K562 (cell line): Measurements from ENCODE around the gene RPL3. TPM values are rescaled to one million over a fixed set of nuclear protein-coding genes. Genes with fewer than 3 reads are reported as not detected.

Experiments
- ATAC-seq: fragments of 200-7000 bp; cut with Tn5 transposase; 3 replicates; pipeline ENCODE4 v1.9.1; 2020; ENCODE audit warnings: moderate library complexity
- BruUV-seq: library from RNA; stranded (reverse); fragments of 400-500 nt; replicated peaks from 2 replicates; lab custom pipeline; 2021; lab: Mats Ljungman, UMichigan
- CTCF ChIA-PET: fragments of 300-600 bp; formaldehyde crosslinking; extraction: SDS; loops from one replicate; lab custom pipeline; 2021; ENCODE audit warnings: low intra/inter-chr PET ratio; lab: Yijun Ruan, JAX
- POLR2A ChIA-PET: fragments of 300-600, 350-650 bp; sonication (Branson Sonifier 250); formaldehyde crosslinking; extraction: SDS; loops from one replicate; lab custom pipeline; 2021; ENCODE audit warnings: antibody characterized with exemption, inconsistent platforms; lab: Yijun Ruan, JAX
- DNase-seq, 4 experiments: peaks; one replicate each; pipeline versions ENCODE4 v3.0.0 to v3.0.0-alpha.2; 2011 to 2018; ENCODE audit warnings: low spot score in 3 of 4, mixed read lengths in 3 of 4; ENCODE audit errors: extremely low read depth in 1 of 4
- FAIRE-seq: peaks from 2 replicates; lab custom pipeline; 2011; peaks lifted over from hg19 to GRCh38; lab: Jason Lieb, UNC
- H2AFZ ChIP-seq: 2 replicates; pipeline ENCODE4 v1.6.0; 2011; ENCODE audit warnings: low read depth, low read length, control low read depth, inconsistent platforms
- H3K27ac ChIP-seq: fragments of 200-600 bp; 3 replicates; pipeline ENCODE4 v1.8.0; 2011; ENCODE audit warnings: low read depth, mild to moderate bottlenecking, control low read depth, inconsistent platforms, low read length, moderate library complexity, mixed read lengths; ENCODE audit errors: extremely low read depth
- H3K27me3 ChIP-seq, 2 experiments: fragments of 300-600 bp in 1 of 2; 2 replicates in 1 of 2; 3 replicates in 1 of 2; pipeline versions ENCODE4 v1.6.0 to v1.8.0; 2011; ENCODE audit warnings: inconsistent platforms in 2 of 2, low read length in 2 of 2, mild to moderate bottlenecking in 1 of 2, mixed read lengths in 1 of 2, moderate library complexity in 1 of 2; ENCODE audit not compliant: control insufficient read depth in 2 of 2, insufficient read depth in 2 of 2
- H3K36me3 ChIP-seq: fragments of 300-600 bp; 3 replicates; pipeline ENCODE4 v1.8.0; 2011; ENCODE audit warnings: mild to moderate bottlenecking, low read length, inconsistent platforms; ENCODE audit not compliant: control insufficient read depth, insufficient read depth
- H3K4me1 ChIP-seq, 2 experiments: fragments of 200-600 bp in 1 of 2; replicated peaks in 1 of 2; 2 replicates in 1 of 2; 3 replicates in 1 of 2; pipeline versions ENCODE4 v1.5.1 to v1.8.0; 2011; ENCODE audit warnings: inconsistent platforms in 2 of 2, low read length in 2 of 2, mild to moderate bottlenecking in 1 of 2, mixed read lengths in 1 of 2, moderate library complexity in 1 of 2; ENCODE audit not compliant: control insufficient read depth in 2 of 2, insufficient read depth in 2 of 2
- H3K4me2 ChIP-seq: 2 replicates; pipeline ENCODE4 v1.6.1; 2011; ENCODE audit warnings: low read length, control low read depth, inconsistent platforms, mixed read lengths; ENCODE audit not compliant: insufficient read depth
- H3K4me3 ChIP-seq: fragments of 200-600 bp; sonication (generic), shearing (Covaris generic); 2 replicates; pipeline ENCODE4 v1.5.1; 2016; ENCODE audit warnings: control low read depth, inconsistent platforms
- H3K79me2 ChIP-seq: fragments of 200-600 bp; 3 replicates; pipeline ENCODE4 v1.8.0; 2011; ENCODE audit warnings: low read length, inconsistent platforms; ENCODE audit not compliant: control insufficient read depth, insufficient read depth
- H3K9ac ChIP-seq, 2 experiments: 2 replicates each; pipeline versions ENCODE4 v1.6.0 to v1.6.1; 2011; ENCODE audit warnings: low read depth in 2 of 2, low read length in 2 of 2, control low read depth in 1 of 2, inconsistent platforms in 1 of 2, mild to moderate bottlenecking in 1 of 2, mixed read lengths in 1 of 2; ENCODE audit not compliant: insufficient read depth in 1 of 2
- H3K9me1 ChIP-seq: one replicate; pipeline ENCODE4 v1.6.0; 2011; ENCODE audit warnings: inconsistent platforms, mild to moderate bottlenecking, low read length, moderate library complexity; ENCODE audit not compliant: control insufficient read depth, insufficient read depth
- H3K9me3 ChIP-seq: replicated peaks from 2 replicates; pipeline ENCODE4 v1.5.1; 2011; ENCODE audit warnings: low read depth, low read length, inconsistent platforms; ENCODE audit not compliant: control insufficient read depth, insufficient read depth
- H4K20me1 ChIP-seq: replicated peaks from 2 replicates; pipeline ENCODE4 v1.6.1; 2011; ENCODE audit warnings: low read length, inconsistent platforms, mixed read lengths; ENCODE audit not compliant: control insufficient read depth, insufficient read depth
- CBX2 ChIP-seq: fragments of 200-600 bp; sonication (generic); IDR thresholded peaks from one replicate; pipeline ENCODE4 v1.6.1; 2012; ENCODE audit warnings: mild to moderate bottlenecking, low read length, inconsistent platforms; ENCODE audit not compliant: insufficient read depth, poor library complexity, severe bottlenecking
- HSF4 ChIP-seq: fragments of 250-450 bp; sonication (Bioruptor Pico); IDR thresholded peaks from 2 replicates; pipeline ENCODE4 v2.1.2; 2022; ENCODE audit warnings: mild to moderate bottlenecking, moderate library complexity, borderline replicate concordance
- PCBP1 ChIP-seq: fragments of 200-400 bp; formaldehyde crosslinking; IDR thresholded peaks from 2 replicates; pipeline ENCODE4 v1.6.1; 2018; ENCODE audit warnings: mild to moderate bottlenecking, low read depth, low read length; ENCODE audit not compliant: poor library complexity, severe bottlenecking
- PCBP2 ChIP-seq: fragments of 200-400 bp; formaldehyde crosslinking; IDR thresholded peaks from 2 replicates; pipeline ENCODE4 v1.6.1; 2018; ENCODE audit warnings: low read length, low read depth, mild to moderate bottlenecking, moderate library complexity; ENCODE audit not compliant: poor library complexity, severe bottlenecking
- POLR2B ChIP-seq: fragments of 450-650 bp; IDR thresholded peaks from 2 replicates; pipeline ENCODE4 v1.6.1; 2018; ENCODE audit warnings: low read depth; ENCODE audit not compliant: partially characterized antibody
- SAFB ChIP-seq: fragments of 200-400 bp; formaldehyde crosslinking; IDR thresholded peaks from 2 replicates; pipeline ENCODE4 v1.6.1; 2017; ENCODE audit warnings: low read depth, low read length, borderline replicate concordance
- SNIP1 ChIP-seq: fragments of 450-650 bp; IDR thresholded peaks from 2 replicates; pipeline ENCODE4 v1.7.1; 2017; ENCODE audit warnings: low read depth, mild to moderate bottlenecking
- SRSF3 ChIP-seq: fragments of 200-400 bp; formaldehyde crosslinking; IDR thresholded peaks from 2 replicates; pipeline ENCODE4 v1.6.1; 2016; ENCODE audit warnings: mild to moderate bottlenecking, low read length, moderate library complexity; ENCODE audit not compliant: insufficient read depth
- THRAP3 ChIP-seq: fragments of 450-650 bp; IDR thresholded peaks from 2 replicates; pipeline ENCODE4 v1.6.1; 2016; ENCODE audit warnings: mild to moderate bottlenecking, inconsistent platforms, borderline replicate concordance
- U2AF2 ChIP-seq: fragments of 200-400 bp; formaldehyde crosslinking; optimal IDR thresholded peaks from 2 replicates; pipeline ENCODE3; 2017; ENCODE audit warnings: low read depth, mild to moderate bottlenecking, low read length
- XRCC4 ChIP-seq: IDR thresholded peaks from one replicate; pipeline ENCODE4 v1.6.1; 2011; ENCODE audit not compliant: insufficient read depth, insufficient read length; ENCODE audit errors: extremely low read depth
- YY1 ChIP-seq, 3 experiments: IDR thresholded peaks; 2 replicates each; pipeline ENCODE4 v1.6.1; 2011; ENCODE audit warnings: low read length in 2 of 3, mild to moderate bottlenecking in 2 of 3, moderate library complexity in 2 of 3, borderline replicate concordance in 1 of 3, control low read depth in 1 of 3, low read depth in 1 of 3; ENCODE audit not compliant: insufficient read depth in 3 of 3, insufficient replicate concordance in 2 of 3, control insufficient read depth in 1 of 3, insufficient read length in 1 of 3; ENCODE audit errors: extremely low read depth in 1 of 3
- ZC3H8 ChIP-seq: fragments of 450-650 bp; IDR thresholded peaks from 2 replicates; pipeline ENCODE4 v1.6.1; 2017
- WGBS: fragments of 100-300 bp; shearing (Covaris generic); methylation state at CpG from one replicate; pipeline ENCODE4 v1.1.6; 2016; ENCODE audit warnings: low coverage, mixed read lengths; ENCODE audit not compliant: insufficient coverage; ENCODE audit errors: missing lambda C conversion rate; 5-methylcytosine and 5-hydroxymethylcytosine counted together
- in situ Hi-C: fragments of 300-500 bp; cut with MboI; formaldehyde crosslinking; loops from 4 replicates; pipeline ENCODE4 v1.15.0; 2018; ENCODE audit warnings: inconsistent platforms, mixed read lengths
- intact Hi-C: fragments of 100-400 bp; cut with micrococcal nuclease; formaldehyde crosslinking; loops from 2 replicates; pipeline ENCODE4 v1.14.2; 2022
- polyA plus RNA-seq, 8 experiments: library from polyadenylated mRNA; depleted of rRNA in 4 of 8; stranded (reverse) in 5 of 8; unstranded in 3 of 8; fragments of >200 nt; fragmentation: Nextera tagmentation in 2 of 8; fragmentation: Illumina TruSeq in 1 of 8; extraction: Ambion mirVana in 2 of 8; extraction: Trizol in 1 of 8; gene quantifications; 2 replicates each; pipeline versions ENCODE4 v1.2.1 to v1.2.3, GENCODE V29; 2011 to 2014; ENCODE audit warnings: inconsistent platforms in 1 of 8, missing spikeins in 1 of 8
- total RNA-seq, 7 experiments: library from RNA; depleted of rRNA in 6 of 7; stranded (reverse); fragments of >200 nt in 6 of 7; fragmentation: Illumina TruSeq in 2 of 7; extraction: Trizol in 2 of 7; gene quantifications; 2 replicates each; pipeline versions ENCODE4 v1.2.1 to v1.2.3, GENCODE V29; 2011 to 2021; ENCODE audit warnings: low replicate concordance in 1 of 7
- TF ChIP-seq, protein P1 (sequence below): fragments of 450-650 bp; IDR thresholded peaks from 2 replicates; pipeline ENCODE4 v1.6.1; 2016; ENCODE audit warnings: low read depth, mild to moderate bottlenecking, moderate library complexity
- TF ChIP-seq, protein P2 (sequence below): fragments of 250-450 bp; sonication (Bioruptor Pico); IDR thresholded peaks from 2 replicates; pipeline ENCODE4 v1.8.0; 2021; ENCODE audit warnings: borderline replicate concordance, mild to moderate bottlenecking, moderate library complexity; ENCODE audit not compliant: poor library complexity, severe bottlenecking
- TF ChIP-seq, protein P3 (sequence below): fragments of 150-350 bp; conservative IDR thresholded peaks from 2 replicates; pipeline ENCODE4 v1.6.1; 2014; ENCODE audit warnings: low read length

RPL3 gene
- total and polyA plus RNA-seq, 9 of the 15 experiments (the other 6 are each of a cell fraction or from before 2014, with no cell fraction given): 1,624 to 4,066 (median 2,565) TPM

DNA sequence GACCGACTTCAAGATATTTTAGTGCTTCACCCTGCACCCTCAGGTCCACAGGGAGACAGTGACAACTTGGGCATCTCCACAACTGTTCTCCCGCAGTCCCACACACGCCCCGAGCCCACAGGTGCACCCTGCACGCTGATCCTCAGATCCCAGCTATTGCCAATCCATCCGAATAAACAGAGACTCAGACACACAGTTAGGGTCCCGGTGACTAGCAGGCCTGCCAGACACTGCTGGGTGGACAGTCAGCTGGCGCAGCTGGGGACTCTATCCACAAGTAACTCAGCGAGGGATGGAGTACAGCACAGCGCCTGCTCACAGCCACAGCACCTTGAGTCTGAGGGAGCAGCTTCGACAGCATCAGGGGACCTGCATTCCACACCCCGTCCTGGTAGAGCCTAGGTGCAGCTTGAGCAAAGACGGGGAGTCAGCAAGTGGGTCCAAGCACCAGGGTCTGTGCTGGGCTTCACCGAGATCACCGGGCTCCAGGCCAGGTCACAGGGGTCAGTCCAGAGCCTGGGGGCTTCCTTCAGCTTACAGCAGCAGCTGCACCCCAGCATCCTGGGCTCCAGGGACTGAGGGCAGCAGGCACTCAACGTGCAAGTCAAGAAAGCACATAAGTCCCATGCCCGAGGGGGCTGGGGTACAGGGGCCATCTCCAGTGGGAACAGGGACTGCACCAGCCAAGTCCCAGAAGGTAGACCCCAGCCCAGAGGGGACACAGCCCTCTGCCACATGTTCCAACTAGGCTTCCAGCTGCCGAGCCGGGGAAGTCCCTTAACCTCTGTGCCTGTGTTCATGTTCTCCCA is 7.6 kb downstream of the RPL3 start:
- Histone ChIP-seq H3K9ac (peak overlapping the region in 1 of 2 experiments; percentile 41; a peak in 2 of 4 replicates), H3K79me2 (peaks cover 31% of the 10 kb centered on the region), H2AFZ (no peak overlapping the region), H3K9me3 (no peaks in the 10 kb centered on the region), H3K4me1 (peaks cover 19 to 58% of the 10 kb centered on the region in 2 experiments; a peak in 4 of 5 replicates), H3K27ac (peak overlapping the region; percentile 61; the same call in 2 of the 3 replicates), H4K20me1 (peaks cover 55% of the 10 kb centered on the region), H3K4me2 (peak overlapping the region; percentile 63), H3K36me3 (peaks cover 51% of the 10 kb centered on the region), H3K4me3 (no peak overlapping the region), H3K27me3 (no peaks in the 10 kb centered on the region), H3K9me1 (peaks cover 3% of the 10 kb centered on the region)
- 31% methylated on average over 8 of the region's 19 CpGs for WGBS
- CTCF ChIA-PET: interaction anchor here (0.6 kb wide), 1 partner anchor 141 kb away, joined by 3 read pairs; no protein-coding TSS in a partner anchor
- DNase-seq (peak in 2 of 4 experiments; percentile 36 to 58), FAIRE-seq (no peak), ATAC-seq (peak; percentile 54)
- in situ Hi-C loops (no loop called here), intact Hi-C loops (loop anchor here (1.0 kb wide), 1 partner anchor 140 kb away; no protein-coding TSS in a partner anchor)
- POLR2A ChIA-PET: interaction anchor here (0.6 to 3.1 kb wide), 31 partner anchors 8 to 1458 kb away, joined by 3 to 27 read pairs (median 4); partner anchors contain the start of genes RPL3 and SYNGR1
- BruUV-seq: no TSS peak
- TF ChIP-seq, protein P1, sequence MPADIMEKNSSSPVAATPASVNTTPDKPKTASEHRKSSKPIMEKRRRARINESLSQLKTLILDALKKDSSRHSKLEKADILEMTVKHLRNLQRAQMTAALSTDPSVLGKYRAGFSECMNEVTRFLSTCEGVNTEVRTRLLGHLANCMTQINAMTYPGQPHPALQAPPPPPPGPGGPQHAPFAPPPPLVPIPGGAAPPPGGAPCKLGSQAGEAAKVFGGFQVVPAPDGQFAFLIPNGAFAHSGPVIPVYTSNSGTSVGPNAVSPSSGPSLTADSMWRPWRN: no peak
- TF ChIP-seq SAFB (no peak), U2AF2 (no peak), CBX2 (no peak), SRSF3 (no peak), ZC3H8 (no peak), HSF4 (CRISPR knock-in tag) (no peak), YY1 (IDR thresholded peaks at IDR 0.05; ENCODE audit: borderline replicate concordance in 1 of 3, control insufficient read depth in 1 of 3, extremely low read depth in 1 of 3, insufficient read depth in 3 of 3, insufficient read length in 1 of 3, insufficient replicate concordance in 2 of 3, low read depth in 1 of 3, low read length in 2 of 3) (peak in 1 of 3 experiments; percentile 25), PCBP2 (no peak), PCBP1 (peak; percentile 5), SNIP1 (no peak), XRCC4 (no peak), THRAP3 (no peak; the same call in 1 of the 2 replicates), POLR2B (peak; percentile 65)
- TF ChIP-seq, protein P2, sequence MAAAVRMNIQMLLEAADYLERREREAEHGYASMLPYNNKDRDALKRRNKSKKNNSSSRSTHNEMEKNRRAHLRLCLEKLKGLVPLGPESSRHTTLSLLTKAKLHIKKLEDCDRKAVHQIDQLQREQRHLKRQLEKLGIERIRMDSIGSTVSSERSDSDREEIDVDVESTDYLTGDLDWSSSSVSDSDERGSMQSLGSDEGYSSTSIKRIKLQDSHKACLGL (CRISPR knock-in tag): no peak
- TF ChIP-seq, protein P3, sequence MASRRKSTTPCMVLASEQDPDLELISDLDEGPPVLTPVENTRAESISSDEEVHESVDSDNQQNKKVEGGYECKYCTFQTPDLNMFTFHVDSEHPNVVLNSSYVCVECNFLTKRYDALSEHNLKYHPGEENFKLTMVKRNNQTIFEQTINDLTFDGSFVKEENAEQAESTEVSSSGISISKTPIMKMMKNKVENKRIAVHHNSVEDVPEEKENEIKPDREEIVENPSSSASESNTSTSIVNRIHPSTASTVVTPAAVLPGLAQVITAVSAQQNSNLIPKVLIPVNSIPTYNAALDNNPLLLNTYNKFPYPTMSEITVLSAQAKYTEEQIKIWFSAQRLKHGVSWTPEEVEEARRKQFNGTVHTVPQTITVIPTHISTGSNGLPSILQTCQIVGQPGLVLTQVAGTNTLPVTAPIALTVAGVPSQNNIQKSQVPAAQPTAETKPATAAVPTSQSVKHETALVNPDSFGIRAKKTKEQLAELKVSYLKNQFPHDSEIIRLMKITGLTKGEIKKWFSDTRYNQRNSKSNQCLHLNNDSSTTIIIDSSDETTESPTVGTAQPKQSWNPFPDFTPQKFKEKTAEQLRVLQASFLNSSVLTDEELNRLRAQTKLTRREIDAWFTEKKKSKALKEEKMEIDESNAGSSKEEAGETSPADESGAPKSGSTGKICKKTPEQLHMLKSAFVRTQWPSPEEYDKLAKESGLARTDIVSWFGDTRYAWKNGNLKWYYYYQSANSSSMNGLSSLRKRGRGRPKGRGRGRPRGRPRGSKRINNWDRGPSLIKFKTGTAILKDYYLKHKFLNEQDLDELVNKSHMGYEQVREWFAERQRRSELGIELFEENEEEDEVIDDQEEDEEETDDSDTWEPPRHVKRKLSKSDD: no peak
